Right ventricle myocardium superior (tissue), 1 donor: ENCODE results near the gene TMCC1. TPM values are rescaled to one million over a fixed set of nuclear protein-coding genes. Genes with fewer than 3 reads are reported as not detected.
"Not testable (repeated sequence)": the region's sequence is repeated elsewhere in the genome, so short reads cannot be mapped to it uniquely, and the experiment has no call there.

Source experiments
- ATAC-seq: fragments of 200-7000 bp; cut with Tn5 transposase; one replicate; pipeline ENCODE4 v1.9.1; 2020; ENCODE audit warnings: mild to moderate bottlenecking; ENCODE audit not compliant: poor library complexity
- DNase-seq: peaks from one replicate; pipeline ENCODE4 v3.0.0-alpha.2; 2020
- intact Hi-C: fragments of 100-400 bp; cut with DNase I; formaldehyde crosslinking; loops from one replicate; pipeline ENCODE4 v1.11.2; 2022
- total RNA-seq: library from RNA; stranded (reverse); fragmentation: NEBNext Ultra II Directional; extraction: Animal tissue kit (Norgen Biotek cat#: 25700); gene quantifications from one replicate; pipeline ENCODE4 v1.2.1, GENCODE V29; 2021
- donor health status: DM: no; HTN: yes; CAD: no; lungs with severe emphysema.

Gene TMCC1
- total RNA-seq, 1 donor from 2014 or later = 26.2 TPM

DNA sequence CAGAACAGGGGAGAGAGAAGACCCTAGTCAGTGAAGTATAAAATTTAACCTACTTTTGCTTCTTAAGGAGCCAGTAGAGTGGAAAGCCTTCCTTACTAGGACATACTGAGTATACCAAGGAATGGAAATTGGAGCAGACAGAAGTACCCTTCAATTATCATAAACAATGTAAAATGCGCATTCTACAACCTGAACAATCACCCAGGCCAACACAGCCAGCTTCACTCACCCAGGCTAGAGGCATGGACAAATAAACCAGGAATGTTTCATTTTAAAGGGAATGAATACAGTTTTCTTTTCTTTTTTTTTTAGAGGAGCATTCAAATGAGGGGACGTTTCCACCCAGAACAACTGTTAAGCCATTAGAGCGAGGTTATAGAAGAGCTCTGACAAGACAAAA lies 245.1 kb downstream of the TMCC1 start:
- intact Hi-C loops = no loop called here
- no peak for ATAC-seq
- no peak for DNase-seq

DNA sequence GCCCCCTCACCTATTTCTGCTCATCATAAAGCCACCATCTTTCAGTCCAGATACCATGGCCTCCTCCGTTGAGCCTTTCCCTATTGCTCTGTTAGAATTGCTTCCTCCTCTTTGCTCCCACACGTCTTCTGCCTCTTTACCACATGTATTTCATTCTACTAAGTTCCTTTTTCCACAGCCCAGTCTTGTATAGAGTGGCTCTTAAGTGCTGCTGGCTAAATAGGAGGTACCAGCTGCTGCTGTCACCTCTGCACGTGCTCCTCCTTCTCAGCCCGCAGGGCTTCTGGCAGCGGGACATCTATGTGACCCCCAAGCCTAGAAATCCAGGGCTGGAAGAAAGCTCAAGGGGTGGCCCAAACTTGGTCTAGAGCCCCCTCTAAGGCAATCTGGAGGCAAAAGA lies 248.2 kb downstream of the TMCC1 start:
- ATAC-seq = no peak
- intact Hi-C loops = no loop called here
- no peak for DNase-seq

DNA sequence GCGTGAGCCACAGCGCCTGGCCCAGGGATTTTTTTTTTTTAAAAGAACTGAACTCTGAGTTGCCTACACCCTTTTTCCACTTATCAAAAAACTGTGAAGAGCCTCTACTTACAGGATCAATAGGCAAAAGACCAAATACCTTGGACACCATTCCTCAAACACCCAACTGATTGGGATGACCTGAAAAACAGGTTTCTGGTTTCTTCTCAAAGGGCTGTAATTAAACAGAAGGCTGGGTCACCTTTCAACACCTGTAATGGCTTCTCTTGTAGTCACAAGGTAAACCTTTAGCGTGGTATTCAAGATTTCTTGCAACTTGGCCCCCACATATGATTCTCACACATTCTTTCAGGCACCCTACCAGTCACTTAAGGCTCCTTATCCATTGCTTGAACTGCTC lies 248.7 kb downstream of the TMCC1 start:
- intact Hi-C loops = no loop called here
- ATAC-seq = no peak
- no peak for DNase-seq

DNA sequence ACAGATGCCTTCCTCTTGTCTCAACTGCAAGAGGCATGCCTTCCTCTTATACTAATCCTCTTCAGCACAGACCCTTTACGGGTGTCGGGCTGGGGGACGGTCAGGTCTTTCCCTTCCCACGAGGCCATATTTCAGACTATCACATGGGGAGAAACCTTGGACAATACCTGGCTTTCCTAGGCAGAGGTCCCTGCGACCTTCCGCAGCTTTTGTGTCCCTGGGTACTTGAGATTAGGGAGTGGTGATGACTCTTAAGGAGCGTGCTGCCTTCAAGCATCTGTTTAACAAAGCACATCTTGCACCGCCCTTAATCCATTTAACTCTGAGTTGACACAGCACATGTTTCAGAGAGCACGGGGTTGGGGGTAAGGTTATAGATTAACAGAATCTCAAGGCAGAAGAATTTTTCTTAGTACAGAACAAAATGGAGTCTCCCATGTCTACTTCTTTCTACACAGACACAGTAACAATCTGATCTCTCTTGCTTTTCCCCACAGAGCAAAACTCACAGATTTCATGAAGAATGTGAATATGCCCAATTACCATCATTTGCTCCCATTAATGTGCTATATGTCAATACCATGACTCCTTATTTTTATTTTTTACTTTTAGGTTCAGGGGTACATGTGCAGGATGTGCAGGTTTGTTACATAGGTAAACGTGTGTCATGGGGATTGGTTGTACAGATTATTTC lies 251.8 kb downstream of the TMCC1 start:
- DNase-seq, intact Hi-C loops: not testable (repeated sequence)

DNA sequence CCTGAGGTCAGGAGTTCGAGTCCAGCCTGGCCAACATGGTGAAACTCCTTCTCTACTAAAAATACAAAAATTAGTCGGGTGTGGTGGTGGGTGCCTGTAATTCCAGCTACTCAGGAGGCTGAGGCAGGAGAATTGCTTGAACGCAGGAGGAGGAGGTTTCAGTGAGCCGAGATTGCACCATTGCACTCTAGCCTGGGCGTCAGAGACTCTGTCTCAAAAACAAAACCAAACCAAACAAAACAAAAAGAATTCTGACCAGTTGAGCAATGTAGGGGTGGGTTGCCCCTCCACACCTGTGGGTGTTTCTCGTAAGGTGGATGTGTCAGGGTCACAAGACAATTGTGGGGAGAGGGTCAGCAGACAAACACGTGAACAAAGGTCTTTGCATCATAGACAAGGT lies 252.5 kb downstream of the TMCC1 start:
- intact Hi-C loops, DNase-seq, ATAC-seq: not testable (repeated sequence)

More for the DNA sequence above, 251.8 kb downstream of the TMCC1 start:
- ATAC-seq = not testable (repeated sequence)

DNA sequence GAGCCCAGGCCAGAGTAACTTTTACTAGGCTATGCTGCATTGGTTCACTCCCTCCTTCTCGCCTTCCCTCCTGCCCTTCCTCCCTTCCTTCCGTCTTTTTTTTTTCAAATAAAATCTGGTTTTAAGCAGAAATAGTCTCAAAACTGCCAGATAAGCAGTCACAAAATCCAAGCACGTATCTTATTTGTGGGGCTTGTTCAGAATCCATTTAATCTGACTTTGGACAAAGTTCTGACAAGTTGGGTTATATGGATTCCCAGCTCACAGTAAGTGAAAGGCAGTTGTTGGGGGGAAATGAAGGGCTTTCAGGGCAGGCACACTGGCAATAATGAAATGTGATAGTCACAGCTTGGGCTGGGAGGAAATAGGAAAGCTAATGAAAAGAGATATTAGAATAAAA lies 255.0 kb downstream of the TMCC1 start:
- intact Hi-C loops = loop anchor here (5.0 kb wide), 1 partner anchor 289 kb away; no protein-coding TSS in a partner anchor
- DNase-seq (no peak), ATAC-seq (no peak)

DNA sequence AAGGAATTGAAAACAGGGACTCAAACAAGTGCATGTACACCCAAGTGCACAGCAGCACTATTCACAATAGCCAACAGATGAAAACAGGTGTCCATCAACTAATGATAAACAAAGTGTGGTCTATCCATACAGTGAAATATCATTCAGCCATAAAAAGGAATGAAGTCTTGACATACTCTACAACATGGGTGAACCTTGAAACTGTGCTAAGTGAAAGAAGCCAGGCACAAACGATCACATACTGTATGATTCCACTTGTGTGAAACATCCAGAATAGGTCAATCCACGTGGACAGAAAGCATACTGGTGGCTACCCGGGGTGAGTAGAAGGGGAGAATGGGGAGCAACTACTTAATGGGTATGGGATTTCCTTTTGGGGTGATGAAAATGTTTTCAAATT lies 257.4 kb downstream of the TMCC1 start:
- no peak for DNase-seq
- ATAC-seq = no peak
- intact Hi-C loops = loop anchor here (5.0 kb wide), 1 partner anchor 291 kb away; no protein-coding TSS in a partner anchor

DNA sequence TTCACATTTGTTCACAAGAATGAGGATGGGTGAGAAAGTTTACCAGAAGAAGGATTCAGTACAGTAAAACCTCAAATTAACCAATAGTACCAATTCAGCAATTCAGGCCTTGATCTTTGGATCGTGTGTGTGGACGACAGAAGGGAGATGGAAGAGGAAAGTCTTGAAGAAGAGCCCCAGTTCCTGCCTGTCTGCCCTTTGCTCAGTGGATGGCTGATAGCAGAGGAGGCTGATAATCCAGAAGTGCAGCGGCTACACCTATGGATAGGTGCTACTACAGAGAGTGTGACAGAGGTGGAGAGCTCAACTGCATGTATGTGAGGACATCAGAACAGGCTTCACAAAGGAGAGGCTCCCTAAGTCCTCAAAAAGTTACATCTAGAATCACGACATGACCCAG lies 257.9 kb downstream of the TMCC1 start:
- intact Hi-C loops = loop anchor here (5.0 kb wide), 1 partner anchor 292 kb away; no protein-coding TSS in a partner anchor
- no peak for ATAC-seq

DNA sequence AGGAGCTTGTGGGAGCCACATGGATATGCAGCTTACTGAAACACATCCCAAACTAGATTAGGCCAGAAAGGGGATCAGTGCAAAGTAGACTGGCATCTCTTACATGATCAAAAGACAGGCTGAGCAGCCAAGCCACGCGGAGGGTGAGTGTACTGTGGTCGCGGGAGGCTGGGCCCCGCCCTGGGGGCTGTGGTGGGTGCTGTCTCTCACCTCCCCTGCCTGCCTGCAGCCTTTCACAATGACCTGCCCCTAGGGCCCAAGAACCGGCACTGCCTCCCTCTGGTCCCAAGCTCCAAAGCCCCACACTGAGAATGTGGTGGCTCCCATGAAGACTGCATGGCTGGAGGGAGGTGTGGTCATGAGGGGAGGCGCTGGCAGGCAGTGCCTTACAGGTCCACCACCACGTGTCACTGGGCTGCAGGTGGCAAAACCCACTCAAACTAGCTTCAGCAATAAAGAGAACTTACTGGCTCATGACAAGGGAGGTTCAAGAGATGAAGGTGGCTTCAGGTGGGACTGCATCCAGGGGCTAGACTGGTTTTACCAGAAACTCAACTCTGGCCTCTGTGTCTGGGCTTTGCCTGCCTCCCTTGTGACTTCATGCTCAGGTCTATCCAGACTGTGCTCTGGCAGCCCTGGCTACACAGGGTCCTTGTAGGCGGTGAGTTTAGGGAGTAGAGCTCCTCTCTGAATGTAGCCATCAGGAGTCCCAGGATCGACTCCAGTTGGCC lies 259.6 kb downstream of the TMCC1 start:
- intact Hi-C loops = no loop called here
- DNase-seq (no peak), ATAC-seq (no peak)

More for the DNA sequence above, 257.9 kb downstream of the TMCC1 start:
- no peak for DNase-seq

DNA sequence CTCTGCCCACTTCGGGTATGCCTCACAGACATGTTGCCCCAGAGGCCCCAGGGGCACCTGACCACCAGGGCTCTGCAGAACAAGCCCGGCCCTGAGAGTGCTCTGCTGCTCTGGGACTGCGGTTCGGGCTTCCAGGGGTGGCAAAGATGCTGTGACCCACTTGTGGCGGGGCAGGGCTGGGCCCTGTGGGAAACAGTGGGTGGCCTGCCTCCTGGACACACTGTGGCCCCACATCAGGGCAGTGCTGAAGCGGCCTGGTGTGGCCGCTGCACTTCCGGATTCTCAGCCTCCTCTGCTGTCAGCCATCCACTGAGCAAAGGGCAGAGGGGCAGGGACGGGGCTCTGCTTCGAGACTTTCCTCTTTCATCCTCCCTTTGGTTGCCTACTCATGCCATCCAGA lies 260.5 kb downstream of the TMCC1 start:
- no peak for DNase-seq
- ATAC-seq = no peak
- intact Hi-C loops = no loop called here

DNA sequence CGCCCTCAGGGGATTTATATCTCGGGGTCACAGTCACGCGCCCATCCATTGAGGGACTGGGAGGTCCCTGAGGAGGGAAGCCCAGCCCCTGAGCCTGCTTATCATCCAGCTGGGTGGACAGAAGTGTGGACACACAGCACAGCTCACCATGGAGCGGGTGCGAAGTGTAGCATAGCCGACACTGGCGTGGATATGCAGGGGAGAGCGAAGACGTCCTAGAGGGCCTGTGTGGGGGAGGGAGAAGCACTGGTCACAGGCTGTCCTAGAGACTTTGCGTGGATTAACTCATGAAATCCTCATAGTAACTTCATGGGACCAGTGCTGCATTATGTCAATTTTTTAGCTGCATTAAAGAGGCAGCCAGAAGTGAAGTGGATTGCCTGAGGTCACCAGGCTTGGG lies 261.0 kb downstream of the TMCC1 start:
- intact Hi-C loops = no loop called here
- ATAC-seq (no peak), DNase-seq (no peak)

DNA sequence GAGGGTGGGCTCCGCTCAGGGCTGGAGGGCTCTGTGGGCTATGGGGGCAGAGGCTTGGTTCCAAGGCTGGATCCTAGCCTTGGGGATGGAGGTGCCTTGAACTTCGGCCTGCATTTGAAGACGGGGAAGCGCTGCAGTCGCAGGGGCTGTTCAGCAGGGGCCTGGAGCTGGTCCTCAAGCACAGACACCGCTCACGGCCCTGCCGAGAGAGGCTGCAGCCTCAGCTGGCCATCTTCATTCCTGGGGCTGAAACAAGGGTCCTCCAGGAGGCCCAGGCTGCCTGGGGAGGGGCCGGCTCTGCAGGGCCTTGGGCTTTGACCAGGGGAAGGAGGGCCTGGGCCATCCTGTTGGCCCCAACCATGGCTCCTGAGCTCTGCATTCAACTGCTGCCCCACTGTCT lies 261.5 kb downstream of the TMCC1 start:
- intact Hi-C loops = no loop called here
- DNase-seq (no peak), ATAC-seq (no peak)

DNA sequence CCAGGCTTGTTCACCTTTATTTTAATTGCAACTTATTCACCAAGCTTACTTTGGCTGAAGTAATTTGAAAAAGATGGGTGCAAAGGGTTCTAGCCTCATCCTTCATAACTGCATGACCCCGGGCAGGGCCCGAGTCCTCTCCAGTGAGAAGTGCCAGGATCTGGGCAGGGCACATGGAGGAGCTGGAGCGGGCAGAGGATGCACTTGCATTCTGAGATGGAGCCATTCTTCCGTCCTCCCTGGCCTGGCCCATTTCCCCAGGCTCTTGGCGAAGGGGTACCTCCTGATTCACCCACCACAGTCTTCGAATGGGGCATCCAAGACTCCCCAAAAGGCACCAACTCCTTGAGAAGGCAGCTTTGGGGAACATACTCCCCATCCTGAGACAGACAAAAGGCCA lies 264.5 kb downstream of the TMCC1 start:
- DNase-seq (no peak), ATAC-seq (no peak)
- intact Hi-C loops = loop anchor here (5.0 kb wide), 1 partner anchor 303 kb away; no protein-coding TSS in a partner anchor

DNA sequence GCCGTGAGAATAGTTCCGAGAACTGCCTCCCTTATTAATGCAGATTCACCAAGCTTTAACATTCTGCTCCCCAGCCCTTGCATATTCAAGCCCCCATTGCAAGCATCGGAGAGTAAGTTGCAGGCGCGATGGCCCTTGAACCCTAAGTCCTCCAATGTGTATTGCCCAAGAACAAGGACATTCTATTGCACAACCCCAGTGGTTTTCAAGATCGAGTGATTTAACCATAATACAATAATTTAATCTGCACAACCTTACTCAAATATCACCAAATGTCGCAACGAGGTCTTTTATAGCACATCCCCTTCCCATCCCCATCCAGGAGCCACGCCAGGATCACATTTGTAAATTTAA lies 265.4 kb downstream of the TMCC1 start:
- DNase-seq (no peak), ATAC-seq (peak; percentile 0)
- intact Hi-C loops = loop anchor here (5.0 kb wide), 1 partner anchor 304 kb away; no protein-coding TSS in a partner anchor

DNA sequence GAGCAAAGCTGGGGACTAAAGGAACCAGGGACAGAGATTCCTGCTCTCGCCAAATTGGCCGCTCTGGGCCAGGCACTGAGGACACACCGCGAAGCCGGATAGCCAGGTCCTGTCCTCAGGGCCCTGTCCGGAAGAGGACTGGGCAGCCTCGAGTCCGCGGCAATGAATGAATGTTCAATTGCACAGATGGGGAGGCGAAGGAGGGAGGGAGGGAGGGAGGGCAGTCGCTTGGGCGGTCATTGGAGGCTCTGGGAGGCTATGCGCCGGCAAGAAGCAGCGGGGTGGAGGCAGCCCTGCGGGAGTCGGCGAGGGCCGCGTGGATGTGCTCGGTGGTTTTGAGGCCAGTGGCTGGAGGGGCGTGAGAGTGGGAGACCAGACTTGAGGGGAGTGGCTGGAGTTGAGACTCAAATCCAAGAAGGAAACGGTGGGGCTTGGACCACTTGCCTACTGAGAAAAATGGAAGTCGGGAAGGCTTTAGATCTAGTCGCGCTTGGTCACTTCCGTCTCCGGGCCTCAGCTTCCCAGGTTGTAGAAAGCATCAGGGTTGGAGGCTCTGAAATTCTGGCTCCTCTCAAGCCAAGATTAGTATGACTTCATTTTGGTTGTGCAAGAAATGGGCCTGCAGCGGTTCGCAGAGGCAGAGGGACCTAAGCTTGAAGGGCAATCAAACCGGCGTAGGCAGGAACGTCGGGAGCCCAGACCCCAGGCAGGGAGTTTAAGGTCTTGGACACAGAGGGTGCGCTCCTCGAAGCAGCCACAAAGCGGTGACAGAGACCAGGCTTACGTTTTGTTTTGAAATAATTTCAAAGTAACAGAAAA lies 266.0 kb downstream of the TMCC1 start:
- intact Hi-C loops = loop anchor here (5.0 kb wide), 1 partner anchor 305 kb away; no protein-coding TSS in a partner anchor
- ATAC-seq = peak; percentile 44

DNA sequence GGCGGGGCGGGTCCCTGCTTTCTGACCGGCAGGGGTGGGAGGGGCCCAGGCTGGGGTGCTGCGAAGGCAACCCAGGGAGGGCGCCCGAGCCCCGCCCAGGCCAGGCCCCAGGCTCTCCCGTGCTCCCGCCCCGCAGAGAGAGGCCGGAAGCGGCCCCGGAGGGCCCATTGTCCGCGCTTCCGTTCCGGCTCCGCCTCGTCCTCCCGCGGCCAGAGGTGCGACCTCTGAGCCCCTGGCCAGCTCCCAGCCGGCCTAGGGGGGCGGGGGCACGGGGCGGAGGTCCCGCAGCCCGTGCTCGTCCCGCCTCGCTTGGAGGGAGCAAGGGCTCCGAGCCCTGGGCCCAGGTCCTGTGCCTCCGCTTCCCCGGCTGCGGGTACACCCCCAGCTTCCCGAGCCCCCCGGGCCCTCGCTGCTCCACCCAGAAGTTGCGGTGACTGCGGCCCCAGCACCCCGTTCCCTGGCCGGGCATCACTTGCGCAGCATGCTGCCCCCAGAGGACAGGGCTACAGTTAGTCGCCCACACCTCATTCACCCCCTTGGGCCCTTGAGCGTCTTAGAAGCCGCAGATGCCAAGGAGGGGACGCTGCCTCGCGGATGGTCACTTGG lies 266.7 kb downstream of the TMCC1 start:
- ATAC-seq = peak; percentile 92
- intact Hi-C loops = loop anchor here (5.0 kb wide), 1 partner anchor 305 kb away; no protein-coding TSS in a partner anchor
- peak; percentile 98 for DNase-seq

More for the DNA sequence above, 266.0 kb downstream of the TMCC1 start:
- peak; percentile 84 for DNase-seq

DNA sequence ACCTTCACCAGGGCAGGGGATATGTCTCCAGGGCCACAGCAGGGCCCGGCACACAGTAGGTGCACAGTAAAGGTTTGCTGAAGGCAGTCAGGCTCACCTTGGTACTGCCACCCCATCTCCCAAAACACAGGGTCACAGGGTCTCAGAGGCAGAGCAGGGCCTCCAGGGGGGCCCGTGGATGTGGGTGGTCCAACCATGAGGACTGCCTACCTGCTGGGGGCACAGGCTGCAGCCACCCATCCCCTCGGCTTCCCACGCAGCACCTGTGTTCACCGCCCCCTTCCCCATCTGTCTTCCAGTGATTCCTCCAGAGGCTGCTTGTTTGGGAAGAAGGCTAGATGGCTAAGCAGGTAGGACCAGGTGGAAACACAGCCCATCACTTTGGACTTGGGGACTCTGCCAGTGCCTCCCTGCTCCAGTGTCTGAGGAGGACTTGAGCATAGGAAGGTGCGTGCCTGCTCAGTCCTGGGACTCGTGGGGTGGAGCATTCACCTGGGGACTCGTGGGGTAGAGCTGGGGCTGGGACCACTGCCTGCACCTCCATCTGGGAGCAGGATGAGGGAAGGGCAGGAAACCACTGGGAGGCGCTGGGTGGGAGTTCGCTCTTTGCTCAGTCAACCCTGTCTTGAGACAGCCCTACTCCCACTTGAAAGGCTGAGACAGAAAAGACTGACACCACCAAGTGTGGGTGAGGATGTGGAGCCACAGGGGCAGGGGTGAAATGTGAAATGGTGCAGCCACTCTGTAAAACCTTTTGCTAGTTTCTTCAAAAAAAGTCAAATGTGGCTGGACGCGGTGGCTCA lies 268.2 kb downstream of the TMCC1 start:
- no peak for DNase-seq
- ATAC-seq = no peak
- intact Hi-C loops = loop anchor here (5.0 kb wide), 1 partner anchor 307 kb away; no protein-coding TSS in a partner anchor
